Globus pallidus (tissue), 1 donor: ENCODE data around the gene ACVRL1.
A peak's percentile ranks its signal among the peaks of the same experiment; 100 is the strongest.

Experiments used
- DNase-seq: peaks from one replicate; pipeline ENCODE4 v3.0.0-alpha.2; 2015; ENCODE audit warnings: low spot score

ACVRL1 gene

GRCh38 chr12:51917041-51917590 is 9.8 kb downstream of the ACVRL1 start:
- no peak for DNase-seq

- DNase-seq = no peak
Measured at GRCh38 chr12:51917746-51918453, 10.6 kb downstream of the ACVRL1 start.

- DNase-seq = no peak
Measured at GRCh38 chr12:51920046-51920445, 12.7 kb downstream of the ACVRL1 start.

GRCh38 chr12:51921017-51921725 is 13.9 kb downstream of the ACVRL1 start:
- no peak for DNase-seq

- no peak for DNase-seq
Measured at GRCh38 chr12:51922146-51922545, 14.8 kb downstream of the ACVRL1 start.

- DNase-seq = peak; percentile 58
Measured at GRCh38 chr12:51922762-51923505, 15.6 kb downstream of the ACVRL1 start.

- no peak for DNase-seq
Measured at GRCh38 chr12:51923506-51924365, 16.4 kb downstream of the ACVRL1 start.

GRCh38 chr12:51924551-51925319 is 17.4 kb downstream of the ACVRL1 start:
- no peak for DNase-seq

GRCh38 chr12:51925346-51926063 is 18.2 kb downstream of the ACVRL1 start:
- no peak for DNase-seq

- no peak for DNase-seq
Measured at GRCh38 chr12:51926064-51926632, 18.8 kb downstream of the ACVRL1 start.

- no peak for DNase-seq
Measured at GRCh38 chr12:51926718-51927117, 19.4 kb downstream of the ACVRL1 start.

GRCh38 chr12:51932218-51933076 is 25.1 kb downstream of the ACVRL1 start:
- DNase-seq = no peak

GRCh38 chr12:51934080-51934479 is 26.8 kb downstream of the ACVRL1 start:
- no peak for DNase-seq

GRCh38 chr12:51937926-51938325 is 30.6 kb downstream of the ACVRL1 start:
- DNase-seq = no peak

- no peak for DNase-seq
Measured at GRCh38 chr12:51938726-51939125, 31.4 kb downstream of the ACVRL1 start.

GRCh38 chr12:51941011-51941581 is 33.8 kb downstream of the ACVRL1 start:
- no peak for DNase-seq

GRCh38 chr12:51941604-51942003 is 34.3 kb downstream of the ACVRL1 start:
- DNase-seq = no peak

GRCh38 chr12:51942056-51942455 is 34.8 kb downstream of the ACVRL1 start:
- no peak for DNase-seq
